IPS-NIHi7 (cell line): ENCODE data around the gene IGSF21.

Experiments used
- DNase-seq: peaks from one replicate; pipeline ENCODE4 v3.0.0; 2012; ENCODE audit warnings: mixed read lengths; ENCODE audit errors: extremely low spot score

The IGSF21 gene

GRCh38 chr1:18175530-18176377 lies 68.2 kb downstream of the IGSF21 start:
- DNase-seq: peak; percentile 63

DNA sequence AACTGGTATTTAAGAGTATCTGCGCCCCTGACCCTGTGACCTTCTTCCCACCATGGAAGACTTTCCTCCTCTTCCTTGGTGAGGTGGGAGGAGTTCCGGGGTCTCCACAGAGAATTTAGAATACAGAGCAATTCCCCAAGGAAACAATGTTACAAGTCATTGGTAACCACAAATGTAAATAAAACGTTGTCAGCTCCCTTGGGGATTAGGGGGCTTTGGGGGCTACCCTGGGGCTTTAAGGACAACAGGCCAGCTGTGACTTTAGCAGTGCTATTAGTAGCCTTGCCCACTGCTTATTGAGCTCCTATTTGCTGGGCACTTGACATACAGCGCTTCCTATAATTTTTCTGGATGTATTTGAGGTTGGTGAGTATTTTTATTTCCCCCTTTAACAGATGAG lies 69.0 kb downstream of the IGSF21 start:
- no peak for DNase-seq

- DNase-seq: no peak
Observed at GRCh38 chr1:18178111-18178510, 70.5 kb downstream of the IGSF21 start.

GRCh38 chr1:18179009-18179408 lies 71.4 kb downstream of the IGSF21 start:
- DNase-seq: no peak

DNA sequence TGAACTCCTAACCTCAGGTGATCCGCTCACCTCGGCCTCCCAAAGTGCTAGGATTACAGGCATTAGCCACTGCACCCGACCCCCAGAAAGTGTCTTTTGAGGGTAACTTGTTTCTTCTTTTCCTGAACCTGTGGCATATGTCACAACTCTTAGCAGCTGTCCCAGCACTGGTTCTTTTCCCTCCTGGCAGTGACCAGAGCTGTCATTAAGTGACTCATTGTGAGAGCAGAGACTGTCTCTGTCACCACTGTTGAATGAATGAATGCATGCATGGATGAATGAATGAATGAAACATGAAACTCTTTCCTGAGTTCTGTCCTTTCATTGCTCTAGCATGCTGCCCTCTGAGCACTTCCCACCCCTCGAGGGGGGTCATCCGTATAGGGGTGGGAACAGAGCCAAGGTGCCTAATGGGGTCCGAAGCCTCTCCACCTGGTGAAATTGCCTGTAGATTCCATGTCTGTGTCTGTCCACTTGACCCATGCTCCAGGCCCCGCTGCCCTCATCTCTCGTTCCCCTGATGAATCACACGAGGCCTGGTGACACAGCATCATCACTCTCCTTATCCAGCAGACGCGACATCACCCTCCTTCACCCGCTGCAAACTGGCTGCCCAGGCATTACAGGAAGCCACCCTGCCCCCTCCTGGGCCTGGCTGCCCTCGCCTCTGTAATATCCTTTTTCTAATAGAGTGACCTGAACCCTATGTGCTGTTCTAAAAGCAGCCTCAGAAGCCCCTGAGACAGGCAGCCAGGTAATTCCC lies 75.0 kb downstream of the IGSF21 start:
- peak; percentile 40 for DNase-seq

DNA sequence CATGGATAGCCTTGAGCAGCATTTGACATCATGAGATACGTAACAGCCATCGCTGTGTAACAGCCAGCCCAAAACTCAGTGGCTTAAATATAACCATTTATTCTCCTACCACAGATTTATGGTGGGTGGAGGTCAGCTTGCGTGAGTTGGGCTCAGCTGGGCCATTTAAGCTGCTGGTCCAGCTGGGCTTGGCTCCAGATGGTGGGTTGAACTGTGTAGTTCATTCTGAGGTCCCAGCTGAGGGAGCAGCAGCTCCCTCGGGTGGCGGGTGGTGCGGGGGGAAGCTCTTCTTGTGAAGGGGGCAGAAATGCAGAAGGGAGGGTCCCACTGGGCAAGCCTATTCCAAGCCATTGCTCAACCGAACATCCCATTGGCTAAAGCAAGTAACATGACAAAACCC lies 75.9 kb downstream of the IGSF21 start:
- DNase-seq: no peak

DNA sequence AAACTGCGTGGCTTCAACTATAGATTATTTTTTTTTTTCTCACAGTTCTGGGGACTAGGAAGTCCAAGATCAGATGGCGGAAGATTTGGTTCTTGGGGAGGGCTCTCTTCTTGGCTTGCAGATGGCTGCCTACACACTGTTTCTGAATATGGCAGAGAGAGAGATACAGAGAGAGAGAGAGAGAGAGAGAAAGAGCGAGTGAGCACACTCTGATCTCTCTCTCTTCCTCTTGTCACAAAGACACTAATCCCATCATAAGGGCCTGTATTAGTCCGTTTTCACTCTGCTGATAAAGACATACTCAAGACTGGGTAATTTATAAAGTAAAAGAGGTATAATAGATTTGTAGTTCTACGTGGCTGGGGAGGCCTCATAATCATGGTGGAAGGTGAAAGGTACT lies 79.5 kb downstream of the IGSF21 start:
- no peak for DNase-seq

- DNase-seq: no peak
Observed at GRCh38 chr1:18188820-18189517, 81.4 kb downstream of the IGSF21 start.

GRCh38 chr1:18190598-18190997 lies 83.0 kb downstream of the IGSF21 start:
- DNase-seq: no peak

DNA sequence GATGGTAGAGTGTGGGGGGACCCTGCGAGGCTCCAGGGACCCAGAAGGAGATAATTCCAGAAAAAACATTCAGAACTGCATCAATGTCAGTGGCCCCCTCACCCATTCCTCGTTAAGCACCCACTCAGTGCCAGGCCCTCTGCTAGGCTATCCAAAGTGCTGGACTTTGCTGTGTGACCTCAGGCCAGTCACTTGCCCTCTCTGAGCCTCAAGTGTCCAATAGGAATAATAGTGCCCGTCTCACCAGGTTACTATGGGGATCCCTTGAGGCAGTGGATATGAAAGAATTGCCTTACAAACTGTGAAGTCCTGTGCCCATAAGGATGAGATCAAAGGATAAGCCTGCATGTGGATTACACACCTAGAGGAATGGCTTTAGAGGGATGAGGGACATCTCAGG lies 83.4 kb downstream of the IGSF21 start:
- no peak for DNase-seq

- no peak for DNase-seq
Observed at GRCh38 chr1:18191481-18192155, 84.0 kb downstream of the IGSF21 start.

- no peak for DNase-seq
Observed at GRCh38 chr1:18192182-18192581, 84.6 kb downstream of the IGSF21 start.

GRCh38 chr1:18192974-18193373 lies 85.4 kb downstream of the IGSF21 start:
- no peak for DNase-seq

DNA sequence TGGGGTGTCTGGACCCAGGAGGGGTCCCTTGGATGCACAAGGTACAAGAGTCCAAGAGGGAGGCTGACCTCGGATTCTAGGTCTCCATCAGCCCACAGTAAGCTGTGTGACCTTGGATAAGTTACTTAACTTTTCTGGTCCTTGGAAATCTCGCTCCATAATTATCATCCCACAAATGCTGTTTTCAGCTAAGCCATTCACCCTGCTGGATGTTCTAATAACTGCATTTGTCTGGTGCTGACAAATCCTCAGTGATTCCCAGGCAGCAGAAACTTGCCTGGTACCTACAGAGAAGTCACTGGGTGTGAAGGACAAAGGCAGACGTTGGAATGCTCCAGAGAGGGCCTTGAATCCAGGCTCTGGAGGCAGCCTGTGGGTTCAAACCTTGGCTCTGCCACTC lies 89.7 kb downstream of the IGSF21 start:
- no peak for DNase-seq

DNA sequence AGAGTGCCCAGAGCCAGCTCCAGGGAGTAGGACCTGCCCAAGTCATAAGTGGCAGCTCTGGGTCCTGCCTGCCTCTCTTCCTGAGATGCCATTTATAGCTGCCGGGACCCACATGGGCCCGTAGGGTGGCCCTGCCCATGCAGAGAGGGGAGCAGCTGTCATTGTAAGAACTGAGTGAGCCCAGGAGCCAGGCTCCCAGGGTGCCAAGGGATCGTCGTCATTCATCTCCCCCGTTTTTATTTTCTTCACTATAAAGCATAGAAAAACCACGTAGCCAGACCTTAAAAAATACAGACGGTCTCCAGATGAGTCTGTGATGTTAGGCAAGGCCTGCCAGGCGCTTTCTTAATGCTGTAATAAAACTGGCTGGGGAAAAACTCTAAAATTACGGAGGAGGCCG lies 90.7 kb downstream of the IGSF21 start:
- no peak for DNase-seq

- peak; percentile 46 for DNase-seq
Observed at GRCh38 chr1:18199462-18199861, 91.9 kb downstream of the IGSF21 start.

GRCh38 chr1:18200136-18200717 lies 92.6 kb downstream of the IGSF21 start:
- DNase-seq: peak; percentile 48

- no peak for DNase-seq
Observed at GRCh38 chr1:18200918-18201317, 93.3 kb downstream of the IGSF21 start.

DNA sequence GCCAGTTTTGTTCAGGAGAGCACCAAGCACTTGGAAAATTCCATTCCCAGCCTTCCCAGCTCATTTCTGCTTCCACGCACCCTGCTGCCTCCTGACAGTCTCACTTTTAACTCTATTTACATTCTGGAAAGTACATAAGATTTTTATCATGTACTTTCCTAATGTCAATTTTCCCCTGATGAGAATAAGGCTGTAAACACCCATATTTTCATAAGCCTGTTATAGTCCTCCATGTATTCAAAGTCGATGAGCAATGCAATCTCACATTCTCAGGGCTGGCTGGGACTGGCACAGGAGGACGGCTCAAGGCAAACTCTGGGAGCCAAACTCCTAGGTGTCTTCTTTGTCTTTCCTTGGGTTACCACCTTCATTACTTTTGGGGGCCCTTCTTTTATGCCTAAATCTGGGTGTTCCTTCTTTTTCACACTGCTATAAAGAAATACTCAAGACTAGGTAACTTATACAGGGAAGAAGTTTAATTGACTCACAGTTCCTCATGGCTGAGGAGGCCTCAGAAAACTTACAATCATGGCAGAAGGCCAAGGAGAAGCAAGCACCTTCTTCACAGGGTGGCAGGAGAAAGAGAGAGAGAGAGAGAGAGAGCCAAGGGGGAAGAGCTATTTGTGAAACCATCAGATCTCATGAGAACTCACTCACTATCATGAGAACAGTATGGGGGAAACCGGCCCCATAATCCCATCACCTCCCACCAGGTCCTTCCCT lies 94.6 kb downstream of the IGSF21 start:
- DNase-seq: no peak

- no peak for DNase-seq
Observed at GRCh38 chr1:18203645-18204044, 96.0 kb downstream of the IGSF21 start.

DNA sequence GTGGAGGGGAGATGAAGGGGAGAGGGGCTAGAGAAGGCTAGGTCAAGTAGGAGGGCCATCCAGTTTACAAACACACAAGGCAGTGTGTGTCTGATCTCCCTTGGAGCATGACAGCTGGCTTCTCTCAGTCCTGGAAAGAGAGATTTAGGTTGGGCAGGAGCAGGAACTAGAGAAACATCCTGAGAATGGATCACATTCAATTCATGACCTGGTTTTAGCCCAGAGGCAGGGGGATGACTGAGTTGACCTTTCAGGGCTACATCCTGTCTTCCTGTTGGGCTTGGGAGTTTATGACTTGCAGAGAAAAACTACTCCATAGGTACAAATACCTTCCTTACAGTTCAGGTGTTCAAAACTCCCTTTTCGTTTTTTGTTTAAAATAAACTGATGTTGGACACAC lies 97.0 kb downstream of the IGSF21 start:
- DNase-seq: no peak
